Heart left ventricle (tissue), 16 donors: ENCODE results near the gene CSH2. TPM values are rescaled to one million over a fixed set of nuclear protein-coding genes. Genes with fewer than 3 reads are reported as not detected.
A peak's percentile ranks its signal among the peaks of the same experiment; 100 is the strongest.
"Not testable (repeated sequence)": the region's sequence is repeated elsewhere in the genome, so short reads cannot be mapped to it uniquely, and the experiment has no call there.

Source experiments
- ATAC-seq, 4 donors: fragments of 200-7000 bp; cut with Tn5 transposase; one replicate each; pipeline ENCODE4 v1.9.1; 2020 to 2022; ENCODE audit warnings: moderate library complexity in 4 of 4, mild to moderate bottlenecking in 3 of 4, moderate number of reproducible peaks in 1 of 4
- DNase-seq, 5 donors: peaks; one replicate each; pipeline ENCODE4 v3.0.0-alpha.2; 2020
- H3K27ac ChIP-seq, 12 donors: fragments of 200-600 bp; sonication (generic) in 4 of 12; one replicate each; pipeline versions ENCODE4 v1.5.0 to v1.8.0; 2016 to 2022; ENCODE audit warnings: mild to moderate bottlenecking in 2 of 12
- H3K27me3 ChIP-seq, 9 donors: fragments of 200-600 bp; sonication (generic) in 2 of 9; one replicate each; pipeline versions ENCODE4 v1.5.1 to v1.8.0; 2016 to 2022; ENCODE audit warnings: mild to moderate bottlenecking in 3 of 9
- H3K36me3 ChIP-seq, 9 donors: fragments of 200-600 bp; sonication (generic) in 2 of 9; one replicate each; pipeline versions ENCODE4 v1.5.0 to v1.8.0; 2018 to 2022; ENCODE audit warnings: mild to moderate bottlenecking in 2 of 9
- H3K4me1 ChIP-seq, 12 donors: fragments of 200-600 bp; sonication (generic) in 4 of 12; one replicate each; pipeline versions ENCODE4 v1.5.0 to v1.8.0; 2016 to 2022; ENCODE audit warnings: mild to moderate bottlenecking in 3 of 12
- H3K4me3 ChIP-seq, 12 donors: fragments of 200-600 bp; sonication (generic) in 4 of 12; one replicate each; pipeline versions ENCODE4 v1.5.0 to v1.8.0; 2017 to 2022; ENCODE audit warnings: mild to moderate bottlenecking in 9 of 12, moderate library complexity in 4 of 12
- H3K9me3 ChIP-seq, 12 donors: fragments of 200-600 bp; sonication (generic) in 4 of 12; one replicate each; pipeline versions ENCODE4 v1.5.0 to v1.8.0; 2016 to 2022; ENCODE audit warnings: mild to moderate bottlenecking in 1 of 12
- CTCF ChIP-seq, 12 donors: fragments of 200-600 bp; sonication (generic) in 4 of 12; IDR thresholded peaks; one replicate each; pipeline versions ENCODE4 v1.5.0 to v1.8.0; 2018 to 2022; ENCODE audit warnings: antibody characterized with exemption in 12 of 12, mild to moderate bottlenecking in 5 of 12
- POLR2A ChIP-seq, 2 donors: fragments of 450-650 bp; IDR thresholded peaks; one replicate each; pipeline ENCODE4 v1.6.1; 2017; ENCODE audit warnings: antibody characterized with exemption in 2 of 2, mild to moderate bottlenecking in 2 of 2, moderate library complexity in 2 of 2
- WGBS, 4 donors: extraction: QIAGEN DNeasy Blood & Tissue Kit in 2 of 4; methylation state at CpG; one replicate each; pipeline versions ENCODE4 v1.1.5 to v1.1.7; 2013 to 2018; 5-methylcytosine and 5-hydroxymethylcytosine counted together
- intact Hi-C, 10 donors: fragments of 100-400 bp; cut with DNase I; formaldehyde crosslinking; loops; one replicate each; pipeline versions ENCODE4 v1.11.1 to v1.14.2; 2022
- polyA plus RNA-seq, 2 donors: library from polyadenylated mRNA; stranded (reverse); fragments of 200-250 nt; gene quantifications; one replicate each; pipeline ENCODE4 v1.2.3, GENCODE V29; 2013
- total RNA-seq, 9 donors: library from RNA; depleted of rRNA in 2 of 9; stranded (reverse); fragments of >200 nt in 2 of 9; fragmentation: NEBNext Ultra II Directional in 3 of 9; extraction: Animal tissue kit (Norgen Biotek cat#: 25700) in 3 of 9; gene quantifications; one replicate each; pipeline versions ENCODE4 v1.1.0 to v1.2.4, GENCODE V29; 2016 to 2023
- donor health status: ischemic (EF 13 %, LVEDD 7.1; RV severe dilation, severe dysfunction).
- donor health status: healthy with polysubstance abuse.
- donor health status: DM: no; HTN: yes; CAD: no.
- donor health status: DM: no; HTN: no; CAD: no.
- donor health status: ischemic (EF 25% LVEDD 6.9; RV normal size, moderate dysfunction).
- donor health status: ischemic (EF 25% LVEDD 5.7; RV mildly dilated, moderate dysfunction).
- donor health status: healthy.
- donor health status: DM: yes; HTN: yes; CAD: no.
- donor health status: ischemic (EF 35%, LVEDD 5.7; RV mildly dilated, moderate dysfunction).
- donor health status: nonischemic (EF 11% LVEDD 7.7; RV severe dilation, severe dysfunction).
- donor health status: DM: yes; HTN: yes; CAD: no.
- donor health status: PGD.
- donor health status: ischemic (EF 29% LVEDD 5.4; RV normal size, mild dysfunction).
- donor health status: nonischemic (EF 23%, LVEDD 6.1; RV moderate dilation, normal function).

CSH2 gene
- total and polyA plus RNA-seq, 11 donors = not detected

GRCh38 chr17:63892316-63893037, 19.0 kb upstream of the CSH2 start:
- H3K27me3 ChIP-seq, intact Hi-C loops, ATAC-seq: not testable (repeated sequence)

DNA sequence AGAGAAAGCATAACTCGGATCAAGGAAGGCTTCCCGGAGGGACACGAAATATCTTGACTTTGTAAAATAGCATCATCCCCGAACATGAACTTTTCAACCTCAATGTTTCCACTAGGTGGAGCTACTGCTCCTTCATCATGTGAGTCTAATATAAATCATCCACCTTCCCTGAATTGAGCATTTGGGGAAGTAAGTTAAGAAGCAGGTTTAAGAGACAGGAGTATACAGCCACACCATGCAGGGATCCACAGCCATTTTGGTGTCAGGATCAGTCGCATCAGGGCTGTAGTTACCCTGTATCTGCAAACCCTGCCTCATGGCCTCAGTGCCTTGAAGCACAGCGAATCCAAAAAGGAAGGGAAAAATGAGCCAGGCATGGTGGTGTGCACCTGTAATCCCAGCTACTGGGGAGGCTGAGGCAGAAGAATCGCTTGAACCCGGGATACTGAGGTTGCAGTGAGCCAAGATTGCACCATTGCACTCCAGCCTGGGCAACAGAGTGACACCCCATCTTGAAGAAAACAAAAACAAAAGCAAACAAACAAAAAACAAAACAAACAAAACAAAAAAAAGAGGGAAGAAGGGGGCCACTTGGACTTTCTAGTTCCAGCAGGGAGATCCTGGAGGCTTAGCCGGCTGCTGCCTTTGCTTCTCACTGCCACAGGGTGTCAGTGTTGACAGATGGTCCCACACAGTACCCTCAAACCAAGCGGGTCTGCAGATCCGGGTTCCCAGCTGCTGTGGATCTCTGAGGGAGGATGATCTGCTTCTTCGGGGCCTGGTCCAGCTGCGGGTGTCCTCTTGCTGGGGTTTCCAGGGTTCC, 15.8 kb upstream of the CSH2 start:
- intact Hi-C loops, H3K27ac ChIP-seq, H3K27me3 ChIP-seq, H3K4me3 ChIP-seq, H3K36me3 ChIP-seq, DNase-seq, H3K9me3 ChIP-seq, H3K4me1 ChIP-seq: not testable (repeated sequence)
- ATAC-seq = peak in 3 of 4 donors; percentile 71 to 75 (median 74)
- 29 to 36% (median 32%) methylated on average over 13 of the region's 13 CpGs for WGBS, 4 donors
- peak in 11 of 12 donors; percentile 30 to 60 (median 43) for TF ChIP-seq CTCF (IDR thresholded peaks at IDR 0.05)

More at GRCh38 chr17:63892316-63893037, 19.0 kb upstream of the CSH2 start:
- not testable (repeated sequence) for H3K27ac ChIP-seq, H3K4me1 ChIP-seq, H3K4me3 ChIP-seq, H3K9me3 ChIP-seq, H3K36me3 ChIP-seq, DNase-seq
- TF ChIP-seq CTCF (IDR thresholded peaks at IDR 0.05) = peak in 1 of 12 donors; percentile 24
- WGBS, 4 donors = 55 to 74% (median 64%) methylated on average over 11 of the region's 11 CpGs

DNA sequence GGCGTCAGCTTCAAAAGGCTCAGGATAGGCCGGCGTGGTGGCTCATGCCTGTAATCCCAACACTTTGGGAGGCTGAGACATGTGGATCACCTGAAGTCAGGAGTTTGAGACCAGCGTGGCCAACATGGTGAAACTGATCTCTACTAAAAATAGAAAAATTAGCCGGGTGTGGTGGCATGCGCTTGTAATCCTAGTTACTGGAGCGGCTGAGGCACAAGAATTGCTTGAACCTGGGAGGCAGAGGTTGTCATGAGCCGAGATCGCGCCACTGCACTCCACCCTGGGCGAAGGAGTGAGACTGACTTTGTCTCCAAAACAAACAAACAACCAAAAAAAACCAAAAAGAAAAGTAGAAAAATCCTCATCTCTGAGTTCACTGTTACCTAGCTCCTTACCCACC, 11.6 kb upstream of the CSH2 start:
- H3K4me1 ChIP-seq, intact Hi-C loops, H3K4me3 ChIP-seq, H3K36me3 ChIP-seq, H3K9me3 ChIP-seq, H3K27me3 ChIP-seq, DNase-seq, ATAC-seq, H3K27ac ChIP-seq: not testable (repeated sequence)
- 79 to 89% (median 85%) methylated on average over 8 to 11 of the region's 11 CpGs for WGBS, 4 donors

DNA sequence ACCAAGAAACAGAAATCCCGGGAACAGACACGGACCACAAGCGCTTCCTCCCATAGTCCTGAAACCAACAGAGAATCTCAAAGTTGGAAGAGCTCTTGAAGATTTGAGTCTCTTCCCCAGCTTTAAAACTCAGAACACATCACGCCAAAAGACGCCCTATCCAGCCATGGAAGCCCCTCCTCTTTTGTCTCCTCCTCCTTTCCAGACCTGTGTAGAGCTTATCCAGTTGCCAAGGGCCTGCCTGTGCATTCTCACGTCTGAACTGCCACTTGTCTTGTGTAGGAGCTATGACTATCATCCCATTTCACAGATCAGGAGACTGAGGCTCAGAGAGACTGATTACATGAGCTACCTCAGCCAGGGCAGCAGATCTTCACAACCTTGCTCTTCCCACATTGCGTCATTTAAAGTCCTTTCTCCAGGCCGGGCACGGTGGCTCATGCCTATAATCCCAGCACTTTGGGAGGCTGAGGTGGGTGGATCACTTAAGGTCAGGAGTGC, 9.2 kb upstream of the CSH2 start:
- ATAC-seq, H3K4me1 ChIP-seq, intact Hi-C loops, DNase-seq, H3K27me3 ChIP-seq, H3K27ac ChIP-seq, H3K9me3 ChIP-seq, H3K4me3 ChIP-seq, H3K36me3 ChIP-seq: not testable (repeated sequence)
- 72 to 81% (median 76%) methylated on average over 9 of the region's 9 CpGs for WGBS, 4 donors

GRCh38 chr17:63881935-63882601, 8.6 kb upstream of the CSH2 start, which contains the start of gene GH2:
GH2 (minus strand) TSS chr17:63881944; CDS start chr17:63881801, 143 bp downstream.
- Histone ChIP-seq H3K27me3 (no peaks in the 10 kb centered on the region), H3K27ac (no peak within 1 kb of the TSS), H3K4me1 (no peaks in the 10 kb centered on the region), H3K9me3 (no peaks in the 10 kb centered on the region), H3K36me3 (no peaks in the 10 kb centered on the region), H3K4me3 (no peak within 1 kb of the TSS)
- WGBS, 4 donors = 33 to 55% (median 36%) methylated on average over 9 to 15 of the region's 15 CpGs
- intact Hi-C loops = no loop called here
- DNase-seq = peak in 2 of 5 donors; percentile 24 to 34
- TF ChIP-seq CTCF (IDR thresholded peaks at IDR 0.05) (peak; percentile 28 to 57 (median 44)), POLR2A (IDR thresholded peaks at IDR 0.05) (no peak)
- ATAC-seq = peak in 3 of 4 donors; percentile 56 to 78 (median 63)
